DOHH2 (cell line): ENCODE results near the gene CNTNAP2.

Experiments used
- EZH2phosphoT487 ChIP-seq: fragments of 200-600 bp; sonication (generic); IDR thresholded peaks from 2 replicates; pipeline ENCODE4 v1.6.1; 2017; ENCODE audit warnings: borderline replicate concordance, mild to moderate bottlenecking, antibody characterized with exemption, low read length, moderate library complexity, mixed read lengths
- TF ChIP-seq, protein P1 (sequence below): fragments of 200-600 bp; sonication (generic); IDR thresholded peaks from one replicate; pipeline ENCODE4 v1.5.1; 2014; ENCODE audit warnings: antibody characterized with exemption, mild to moderate bottlenecking, low read depth, low read length; ENCODE audit not compliant: poor library complexity, severe bottlenecking

DNA sequence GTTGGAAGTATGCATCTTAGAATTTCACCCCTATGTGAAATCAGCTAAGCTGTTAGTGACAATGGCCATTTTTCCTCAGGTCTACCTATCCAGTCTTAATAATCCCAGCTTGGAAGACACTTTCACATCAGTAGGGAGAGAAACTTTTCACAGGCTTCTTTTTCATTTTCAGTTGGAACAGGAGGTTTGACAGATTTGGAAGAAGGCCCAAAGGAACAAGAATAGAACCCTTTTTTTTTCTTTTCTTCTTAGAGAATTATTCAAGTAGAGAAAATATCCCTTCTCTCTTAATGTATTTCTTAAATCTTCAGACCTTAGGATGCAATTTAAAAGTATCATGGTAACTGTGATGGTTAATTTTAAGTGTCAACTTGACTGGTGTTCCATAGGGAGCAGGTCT is 2063.5 kb downstream of the CNTNAP2 start:
- TF ChIP-seq, protein P1, sequence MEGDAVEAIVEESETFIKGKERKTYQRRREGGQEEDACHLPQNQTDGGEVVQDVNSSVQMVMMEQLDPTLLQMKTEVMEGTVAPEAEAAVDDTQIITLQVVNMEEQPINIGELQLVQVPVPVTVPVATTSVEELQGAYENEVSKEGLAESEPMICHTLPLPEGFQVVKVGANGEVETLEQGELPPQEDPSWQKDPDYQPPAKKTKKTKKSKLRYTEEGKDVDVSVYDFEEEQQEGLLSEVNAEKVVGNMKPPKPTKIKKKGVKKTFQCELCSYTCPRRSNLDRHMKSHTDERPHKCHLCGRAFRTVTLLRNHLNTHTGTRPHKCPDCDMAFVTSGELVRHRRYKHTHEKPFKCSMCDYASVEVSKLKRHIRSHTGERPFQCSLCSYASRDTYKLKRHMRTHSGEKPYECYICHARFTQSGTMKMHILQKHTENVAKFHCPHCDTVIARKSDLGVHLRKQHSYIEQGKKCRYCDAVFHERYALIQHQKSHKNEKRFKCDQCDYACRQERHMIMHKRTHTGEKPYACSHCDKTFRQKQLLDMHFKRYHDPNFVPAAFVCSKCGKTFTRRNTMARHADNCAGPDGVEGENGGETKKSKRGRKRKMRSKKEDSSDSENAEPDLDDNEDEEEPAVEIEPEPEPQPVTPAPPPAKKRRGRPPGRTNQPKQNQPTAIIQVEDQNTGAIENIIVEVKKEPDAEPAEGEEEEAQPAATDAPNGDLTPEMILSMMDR = no peak
- TF ChIP-seq EZH2phosphoT487 = no peak
